ENCODE data around the gene SYNE2. TPM values are rescaled to one million over a fixed set of nuclear protein-coding genes. Genes with fewer than 3 reads are reported as not detected.
A peak's percentile ranks its signal among the peaks of the same experiment; 100 is the strongest.

The SYNE2 gene
- total RNA-seq, 1 donor from 2014 or later = 28.4 TPM

DNA sequence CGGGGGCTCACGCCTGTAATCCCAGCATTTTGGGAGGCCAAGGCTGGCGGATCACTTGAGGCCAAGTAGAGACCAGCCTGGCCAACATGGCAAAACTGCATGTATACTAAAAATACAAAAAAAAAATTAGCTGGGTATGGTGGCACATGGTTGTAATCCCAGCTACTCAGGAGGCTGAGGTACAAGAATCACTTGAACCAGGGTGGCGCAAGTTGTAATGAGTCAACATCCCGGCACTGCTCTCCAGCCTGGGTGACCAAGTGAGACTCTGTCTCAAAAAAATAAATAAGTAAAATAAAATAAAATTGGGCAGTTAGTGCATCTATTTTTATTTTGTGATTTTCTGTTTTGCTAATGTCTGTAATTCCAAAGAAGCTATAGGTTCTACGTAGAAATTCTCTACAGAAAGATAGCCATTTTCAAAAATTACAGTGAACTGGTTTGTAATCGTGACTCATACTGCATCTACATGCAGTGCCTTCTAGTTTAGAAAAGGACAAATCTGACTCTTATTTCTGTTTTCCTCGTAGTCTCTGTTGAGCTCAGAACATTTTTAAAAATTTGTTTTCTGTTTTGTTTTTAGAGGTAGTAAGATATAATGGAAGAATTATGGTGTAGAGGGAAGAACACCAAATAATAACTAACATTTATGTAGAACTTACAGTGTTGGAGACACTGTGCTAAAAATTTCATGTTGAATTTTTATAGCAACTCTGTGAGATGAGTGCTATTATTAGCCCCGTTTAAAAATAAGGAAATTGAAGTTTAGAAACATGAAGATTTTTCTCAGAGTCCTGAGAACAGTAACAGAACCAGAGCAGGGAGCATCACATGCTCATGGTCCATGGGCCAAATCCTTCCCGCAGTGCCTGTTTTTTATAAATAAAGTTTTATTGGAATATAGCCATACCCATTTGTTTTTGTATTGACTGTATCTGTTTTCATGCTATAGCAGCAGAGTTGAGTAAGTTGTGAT is 201.2 kb downstream of the SYNE2 start:
- no peak overlapping the region for H3K4me3 Mint-ChIP-seq (ENCODE audit: unreplicated experiment)
- no peak overlapping the region for H3K27ac Mint-ChIP-seq (ENCODE audit: unreplicated experiment)

DNA sequence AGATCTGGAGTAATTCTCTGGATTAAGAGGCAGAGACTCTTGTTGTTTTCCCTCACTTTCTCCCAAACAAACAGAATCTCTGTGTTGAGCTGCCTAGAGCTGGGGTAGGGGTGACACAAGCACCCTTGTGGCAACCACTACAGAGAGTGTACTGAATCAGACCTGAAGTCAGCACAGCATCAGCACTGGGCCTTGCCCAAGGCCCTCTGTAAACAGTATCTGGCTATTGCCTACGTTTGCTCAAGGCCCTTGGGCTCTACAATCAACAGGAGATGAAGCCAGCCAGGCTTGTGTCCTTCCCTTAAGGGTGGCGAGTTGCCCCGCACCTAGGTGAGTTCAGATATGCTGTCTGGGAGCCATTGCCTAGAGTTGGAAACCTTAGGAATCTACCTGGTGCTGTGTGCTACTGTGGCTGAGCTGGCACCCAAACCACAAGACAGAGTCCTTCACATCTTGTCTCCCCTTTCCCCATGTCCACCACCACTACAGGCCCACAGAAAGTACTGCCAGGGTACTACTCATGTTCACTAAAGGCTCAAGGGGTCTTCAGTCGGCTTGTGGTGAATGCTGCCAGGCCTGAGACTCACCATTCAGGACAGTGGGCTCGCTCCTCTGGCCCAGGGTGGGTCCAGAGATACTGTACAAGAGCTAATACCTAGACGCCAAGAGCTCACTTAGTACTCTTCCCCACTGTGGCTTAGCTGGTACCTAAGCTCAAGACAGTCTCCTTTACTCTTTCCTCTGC is 206.8 kb downstream of the SYNE2 start:
- peaks cover 15% of the 10 kb centered on the region for H3K36me3 Mint-ChIP-seq (ENCODE audit: unreplicated experiment)
- H3K9me3 Mint-ChIP-seq (ENCODE audit: unreplicated experiment) = peaks cover 8% of the 10 kb centered on the region
- TF ChIP-seq, protein P1, sequence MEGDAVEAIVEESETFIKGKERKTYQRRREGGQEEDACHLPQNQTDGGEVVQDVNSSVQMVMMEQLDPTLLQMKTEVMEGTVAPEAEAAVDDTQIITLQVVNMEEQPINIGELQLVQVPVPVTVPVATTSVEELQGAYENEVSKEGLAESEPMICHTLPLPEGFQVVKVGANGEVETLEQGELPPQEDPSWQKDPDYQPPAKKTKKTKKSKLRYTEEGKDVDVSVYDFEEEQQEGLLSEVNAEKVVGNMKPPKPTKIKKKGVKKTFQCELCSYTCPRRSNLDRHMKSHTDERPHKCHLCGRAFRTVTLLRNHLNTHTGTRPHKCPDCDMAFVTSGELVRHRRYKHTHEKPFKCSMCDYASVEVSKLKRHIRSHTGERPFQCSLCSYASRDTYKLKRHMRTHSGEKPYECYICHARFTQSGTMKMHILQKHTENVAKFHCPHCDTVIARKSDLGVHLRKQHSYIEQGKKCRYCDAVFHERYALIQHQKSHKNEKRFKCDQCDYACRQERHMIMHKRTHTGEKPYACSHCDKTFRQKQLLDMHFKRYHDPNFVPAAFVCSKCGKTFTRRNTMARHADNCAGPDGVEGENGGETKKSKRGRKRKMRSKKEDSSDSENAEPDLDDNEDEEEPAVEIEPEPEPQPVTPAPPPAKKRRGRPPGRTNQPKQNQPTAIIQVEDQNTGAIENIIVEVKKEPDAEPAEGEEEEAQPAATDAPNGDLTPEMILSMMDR (IDR thresholded peaks at IDR 0.05) = no peak
- DNase-seq (ENCODE audit: extremely low spot score, unreplicated experiment) = no peak
- no peak overlapping the region for H3K4me3 Mint-ChIP-seq (ENCODE audit: unreplicated experiment)
- H3K27ac Mint-ChIP-seq (ENCODE audit: unreplicated experiment) = no peak overlapping the region
- no peaks in the 10 kb centered on the region for H3K27me3 Mint-ChIP-seq (ENCODE audit: unreplicated experiment)
- peaks cover 19% of the 10 kb centered on the region for H3K4me1 Mint-ChIP-seq (ENCODE audit: unreplicated experiment)

More for the DNA sequence above, 201.2 kb downstream of the SYNE2 start:
- peaks cover 37% of the 10 kb centered on the region for H3K36me3 Mint-ChIP-seq (ENCODE audit: unreplicated experiment)
- H3K4me1 Mint-ChIP-seq (ENCODE audit: unreplicated experiment) = peaks cover 13% of the 10 kb centered on the region
- no peak for DNase-seq (ENCODE audit: extremely low spot score, unreplicated experiment)
- TF ChIP-seq, protein P1 (IDR thresholded peaks at IDR 0.05) = no peak
- no peaks in the 10 kb centered on the region for H3K27me3 Mint-ChIP-seq (ENCODE audit: unreplicated experiment)
- H3K9me3 Mint-ChIP-seq (ENCODE audit: unreplicated experiment) = peaks cover 8% of the 10 kb centered on the region

DNA sequence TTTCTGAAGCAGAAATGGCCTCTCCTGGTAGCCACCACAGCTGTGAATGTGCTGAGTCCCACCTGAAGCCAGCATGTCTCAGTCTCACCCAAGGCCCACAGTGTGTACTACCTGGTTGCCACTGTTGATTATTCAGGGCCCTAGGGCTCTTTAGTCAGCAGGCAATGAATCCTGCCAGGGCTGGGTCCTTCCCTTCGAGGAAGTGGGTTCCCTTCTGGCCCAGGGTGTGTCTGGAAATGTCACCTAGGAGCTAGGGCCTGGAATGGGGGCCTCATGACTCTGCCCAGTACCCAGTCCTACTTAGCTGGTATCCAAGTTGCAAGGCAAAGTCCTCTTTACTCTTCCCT is 207.4 kb downstream of the SYNE2 start:
- H3K4me3 Mint-ChIP-seq (ENCODE audit: unreplicated experiment) = no peak overlapping the region
- TF ChIP-seq, protein P1 (IDR thresholded peaks at IDR 0.05) = no peak
- peaks cover 12% of the 10 kb centered on the region for H3K36me3 Mint-ChIP-seq (ENCODE audit: unreplicated experiment)
- H3K27me3 Mint-ChIP-seq (ENCODE audit: unreplicated experiment) = no peaks in the 10 kb centered on the region
- peaks cover 17% of the 10 kb centered on the region for H3K4me1 Mint-ChIP-seq (ENCODE audit: unreplicated experiment)
- H3K9me3 Mint-ChIP-seq (ENCODE audit: unreplicated experiment) = peaks cover 8% of the 10 kb centered on the region
- H3K27ac Mint-ChIP-seq (ENCODE audit: unreplicated experiment) = no peak overlapping the region
- DNase-seq (ENCODE audit: extremely low spot score, unreplicated experiment) = no peak

DNA sequence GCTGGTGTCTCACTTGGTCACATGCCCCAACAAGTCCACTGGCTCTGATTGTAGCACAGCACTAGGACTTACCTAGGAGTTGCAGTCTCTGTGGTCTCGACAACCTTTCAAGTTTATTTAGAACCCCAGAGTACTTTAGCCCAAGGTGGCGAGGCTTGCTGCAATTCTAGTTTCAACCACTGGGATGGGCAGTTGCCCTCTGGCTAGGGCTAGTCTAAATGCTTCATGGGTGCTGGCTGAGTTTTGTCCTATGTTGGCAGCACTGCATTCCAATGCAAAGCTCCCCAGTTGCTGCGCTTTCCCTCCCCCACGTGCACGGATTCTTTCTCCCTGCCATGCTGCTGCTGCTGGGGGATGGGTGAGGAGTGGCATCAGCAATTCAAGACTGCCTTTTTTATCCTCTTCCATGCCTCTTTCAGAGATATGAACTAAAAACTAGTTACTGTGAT is 207.9 kb downstream of the SYNE2 start:
- Mint-ChIP-seq H3K9me3 (ENCODE audit: unreplicated experiment) (peaks cover 8% of the 10 kb centered on the region), H3K4me3 (ENCODE audit: unreplicated experiment) (no peak overlapping the region), H3K36me3 (ENCODE audit: unreplicated experiment) (peaks cover 12% of the 10 kb centered on the region), H3K27ac (ENCODE audit: unreplicated experiment) (no peak overlapping the region), H3K27me3 (ENCODE audit: unreplicated experiment) (no peaks in the 10 kb centered on the region), H3K4me1 (ENCODE audit: unreplicated experiment) (peaks cover 17% of the 10 kb centered on the region)
- no peak for DNase-seq (ENCODE audit: extremely low spot score, unreplicated experiment)
- TF ChIP-seq, protein P1 (IDR thresholded peaks at IDR 0.05) = peak; percentile 39

DNA sequence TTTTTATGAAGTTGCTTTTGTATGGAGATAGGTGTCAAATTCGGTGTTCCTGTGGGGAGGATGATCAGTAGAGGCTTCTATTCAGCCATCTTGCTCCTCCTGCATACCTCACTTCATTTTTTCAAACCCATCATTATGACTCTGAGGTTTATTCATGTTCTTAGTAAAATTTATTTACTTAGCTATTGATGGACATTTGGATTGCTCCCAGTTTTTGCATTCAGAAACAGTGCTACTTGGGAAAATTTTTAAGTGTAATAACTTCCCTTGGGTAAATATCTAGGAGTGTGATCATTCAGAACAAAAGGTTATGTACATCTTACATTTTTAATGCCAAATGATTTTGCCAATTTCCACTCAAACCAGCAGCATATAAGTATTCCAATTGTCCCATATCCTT is 208.3 kb downstream of the SYNE2 start:
- TF ChIP-seq, protein P1 (IDR thresholded peaks at IDR 0.05) = no peak
- DNase-seq (ENCODE audit: extremely low spot score, unreplicated experiment) = no peak
- peaks cover 12% of the 10 kb centered on the region for H3K36me3 Mint-ChIP-seq (ENCODE audit: unreplicated experiment)
- no peak overlapping the region for H3K4me3 Mint-ChIP-seq (ENCODE audit: unreplicated experiment)
- H3K9me3 Mint-ChIP-seq (ENCODE audit: unreplicated experiment) = peaks cover 8% of the 10 kb centered on the region
- H3K4me1 Mint-ChIP-seq (ENCODE audit: unreplicated experiment) = peaks cover 17% of the 10 kb centered on the region
- no peak overlapping the region for H3K27ac Mint-ChIP-seq (ENCODE audit: unreplicated experiment)
- H3K27me3 Mint-ChIP-seq (ENCODE audit: unreplicated experiment) = no peaks in the 10 kb centered on the region

All from osteocyte (in vitro differentiated cells).